GM12874 (cell line): ENCODE data around the gene SH3PXD2A.

Experiments
- CTCF ChIP-seq: IDR thresholded peaks from 2 replicates; pipeline ENCODE4 v1.5.1; 2011; ENCODE audit warnings: low read depth, mild to moderate bottlenecking, control low read depth, low read length, moderate library complexity; ENCODE audit not compliant: insufficient read depth

The SH3PXD2A gene

GRCh38 chr10:103800089-103800488 lies 55.3 kb downstream of the SH3PXD2A start:
- TF ChIP-seq CTCF = no peak

- no peak for TF ChIP-seq CTCF
These were observed 56.0 kb downstream of the SH3PXD2A start for GRCh38 chr10:103799341-103799740.

GRCh38 chr10:103798511-103798910 lies 56.9 kb downstream of the SH3PXD2A start:
- no peak for TF ChIP-seq CTCF

GRCh38 chr10:103797857-103798256 lies 57.5 kb downstream of the SH3PXD2A start:
- no peak for TF ChIP-seq CTCF

GRCh38 chr10:103795634-103796270 lies 59.6 kb downstream of the SH3PXD2A start:
- TF ChIP-seq CTCF = no peak

GRCh38 chr10:103794996-103795395 lies 60.4 kb downstream of the SH3PXD2A start:
- no peak for TF ChIP-seq CTCF

GRCh38 chr10:103793920-103794883 lies 61.2 kb downstream of the SH3PXD2A start:
- TF ChIP-seq CTCF = no peak
